Fibroblast of peridontal ligament (primary cell): Measurements from ENCODE around the gene GALNT17.
"Not testable (repeated sequence)": the region's sequence is repeated elsewhere in the genome, so short reads cannot be mapped to it uniquely, and the experiment has no call there.

Experiments
- DNase-seq: peaks from one replicate; pipeline ENCODE4 v3.0.0-alpha.2; 2010; ENCODE audit errors: extremely low read depth

GALNT17 gene

GRCh38 chr7:71236230-71237105, 104.5 kb downstream of the GALNT17 start:
- DNase-seq = no peak

GRCh38 chr7:71237945-71238344, 106.0 kb downstream of the GALNT17 start:
- no peak for DNase-seq

GRCh38 chr7:71238581-71239295, 106.8 kb downstream of the GALNT17 start:
- no peak for DNase-seq

GRCh38 chr7:71239586-71240268, 107.8 kb downstream of the GALNT17 start:
- no peak for DNase-seq

- DNase-seq = no peak
These were observed 111.9 kb downstream of the GALNT17 start for GRCh38 chr7:71243736-71244410.

- DNase-seq = no peak
These were observed 113.1 kb downstream of the GALNT17 start for GRCh38 chr7:71245038-71245437.

- DNase-seq = no peak
These were observed 119.8 kb downstream of the GALNT17 start for GRCh38 chr7:71251706-71252105.

GRCh38 chr7:71254751-71255150, 122.8 kb downstream of the GALNT17 start:
- no peak for DNase-seq

GRCh38 chr7:71255537-71256178, 123.7 kb downstream of the GALNT17 start:
- DNase-seq = no peak

GRCh38 chr7:71261066-71261465, 129.1 kb downstream of the GALNT17 start:
- DNase-seq = no peak

- not testable (repeated sequence) for DNase-seq
These were observed 130.9 kb downstream of the GALNT17 start for GRCh38 chr7:71262834-71263233.

GRCh38 chr7:71264005-71264404, 132.1 kb downstream of the GALNT17 start:
- DNase-seq = no peak

GRCh38 chr7:71266912-71267311, 135.0 kb downstream of the GALNT17 start:
- no peak for DNase-seq

- DNase-seq = no peak
These were observed 136.0 kb downstream of the GALNT17 start for GRCh38 chr7:71267734-71268469.

GRCh38 chr7:71270558-71270957, 138.6 kb downstream of the GALNT17 start:
- DNase-seq = no peak

- no peak for DNase-seq
These were observed 139.3 kb downstream of the GALNT17 start for GRCh38 chr7:71271203-71271602.

- no peak for DNase-seq
These were observed 140.9 kb downstream of the GALNT17 start for GRCh38 chr7:71272509-71273490.

- DNase-seq = no peak
These were observed 146.3 kb downstream of the GALNT17 start for GRCh38 chr7:71278257-71278656.

- no peak for DNase-seq
These were observed 149.3 kb downstream of the GALNT17 start for GRCh38 chr7:71281261-71281660.
